ENCODE results near the gene SLC35D1. TPM values are rescaled to one million over a fixed set of nuclear protein-coding genes. Genes with fewer than 3 reads are reported as not detected.

Gene SLC35D1
- total and polyA plus RNA-seq, 2 of the 13 experiments (the other 11 are each of a cell fraction or from before 2014, with no cell fraction given): 12.4 to 41.5 TPM

- TF ChIP-seq HNF1B (CRISPR knock-in tag; IDR thresholded peaks at IDR 0.05) (peak; percentile 57; the same call in 1 of the 2 replicates), ZNF407 (CRISPR knock-in tag; IDR thresholded peaks at IDR 0.05; ENCODE audit: not compliant biosample characterization) (peak; percentile 4), ARID4A (CRISPR knock-in tag; IDR thresholded peaks at IDR 0.05; ENCODE audit: borderline replicate concordance) (no peak), ZNF431 (CRISPR knock-in tag; IDR thresholded peaks at IDR 0.05; ENCODE audit: borderline replicate concordance, low read depth) (no peak), SALL1 (CRISPR knock-in tag; IDR thresholded peaks at IDR 0.05) (no peak), ZNF570 (CRISPR knock-in tag; IDR thresholded peaks at IDR 0.05; ENCODE audit: borderline replicate concordance) (peak; percentile 5; the same call in 1 of the 2 replicates), ZMAT5 (CRISPR knock-in tag; IDR thresholded peaks at IDR 0.05; ENCODE audit: borderline replicate concordance, low read depth) (no peak)
Measured at GRCh38 chr1:67052741-67053534, 1.0 kb downstream of the SLC35D1 start (continued).
